ENCODE data around the gene SAMD11. TPM values are rescaled to one million over a fixed set of nuclear protein-coding genes. Genes with fewer than 3 reads are reported as not detected.

The SAMD11 gene
- total and polyA plus RNA-seq, 10 of the 15 experiments (the other 5 are each of a cell fraction or from before 2014, with no cell fraction given), result 0.04 to 0.31 (median 0.19) TPM; not detected in 6

DNA sequence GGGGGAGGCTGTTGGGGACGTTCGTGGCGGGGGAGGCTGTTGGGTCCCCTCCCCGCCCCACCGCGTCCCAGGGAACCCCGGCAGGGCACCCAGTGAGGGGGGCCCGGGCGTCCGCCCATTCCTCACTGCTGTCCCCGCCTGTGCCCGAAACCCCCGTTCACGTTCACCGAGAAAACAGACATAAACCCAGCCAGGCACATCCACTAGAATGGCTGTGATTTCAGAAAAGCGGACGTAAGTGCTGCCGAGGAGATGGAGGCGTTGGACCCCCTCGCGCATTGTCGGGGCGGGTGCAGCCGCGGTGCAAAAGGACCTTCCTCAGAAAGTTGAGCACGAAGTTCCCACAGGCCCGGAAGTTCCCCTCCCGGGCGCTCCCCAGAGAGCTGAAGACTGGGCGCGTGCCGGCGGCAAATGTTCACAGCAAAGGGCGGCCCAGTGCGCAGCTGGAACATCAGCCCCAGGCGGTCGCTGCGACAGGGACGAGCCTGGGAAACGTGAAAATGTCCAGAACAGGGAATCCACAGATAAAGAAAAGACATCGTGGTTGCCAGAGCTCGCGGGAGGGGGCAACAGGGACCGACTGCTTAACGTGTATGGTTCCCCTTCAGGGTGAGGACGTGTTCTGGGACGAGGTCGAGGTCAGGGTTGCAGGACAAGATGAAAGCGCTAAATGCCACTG lies 18.5 kb upstream of the SAMD11 start (continued):
- peak; percentile 85 for TF ChIP-seq ZNF687 (IDR thresholded peaks at IDR 0.05)
- no peak for TF ChIP-seq IRF3 (IDR thresholded peaks at IDR 0.05)
- TF ChIP-seq EED (IDR thresholded peaks at IDR 0.05; ENCODE audit: low read depth), result 0 out of 2 replicates have a peak, but pooled peaks have one; percentile 16
- TF ChIP-seq NR2F1 (conservative IDR thresholded peaks at IDR 0.05), result no peak; the same call in 1 of the 2 replicates
- no peak for TF ChIP-seq E4F1 (IDR thresholded peaks at IDR 0.05; ENCODE audit: borderline replicate concordance, partially characterized antibody)
- TF ChIP-seq RB1 (IDR thresholded peaks at IDR 0.05; ENCODE audit: borderline replicate concordance), result 0 out of 2 replicates have a peak, but pooled peaks have one; percentile 71
- no peak for TF ChIP-seq STAT3 (IDR thresholded peaks at IDR 0.05; ENCODE audit: low read depth, low read length)
- TF ChIP-seq ZNF384 (IDR thresholded peaks at IDR 0.05; ENCODE audit: borderline replicate concordance, low read depth, low read length), result no peak
- TF ChIP-seq CREM (IDR thresholded peaks at IDR 0.05; ENCODE audit: low read depth), result no peak
- TF ChIP-seq POLR2AphosphoS2 (IDR thresholded peaks at IDR 0.05; ENCODE audit: low read depth, low read length), result no peak
- no peak for TF ChIP-seq USF1 (IDR thresholded peaks at IDR 0.05; ENCODE audit: borderline replicate concordance, extremely low read length, insufficient read depth, low read depth, low read length)
- TF ChIP-seq ATF7 (IDR thresholded peaks at IDR 0.05; ENCODE audit: low read depth), result no peak
- TF ChIP-seq, protein P1, sequence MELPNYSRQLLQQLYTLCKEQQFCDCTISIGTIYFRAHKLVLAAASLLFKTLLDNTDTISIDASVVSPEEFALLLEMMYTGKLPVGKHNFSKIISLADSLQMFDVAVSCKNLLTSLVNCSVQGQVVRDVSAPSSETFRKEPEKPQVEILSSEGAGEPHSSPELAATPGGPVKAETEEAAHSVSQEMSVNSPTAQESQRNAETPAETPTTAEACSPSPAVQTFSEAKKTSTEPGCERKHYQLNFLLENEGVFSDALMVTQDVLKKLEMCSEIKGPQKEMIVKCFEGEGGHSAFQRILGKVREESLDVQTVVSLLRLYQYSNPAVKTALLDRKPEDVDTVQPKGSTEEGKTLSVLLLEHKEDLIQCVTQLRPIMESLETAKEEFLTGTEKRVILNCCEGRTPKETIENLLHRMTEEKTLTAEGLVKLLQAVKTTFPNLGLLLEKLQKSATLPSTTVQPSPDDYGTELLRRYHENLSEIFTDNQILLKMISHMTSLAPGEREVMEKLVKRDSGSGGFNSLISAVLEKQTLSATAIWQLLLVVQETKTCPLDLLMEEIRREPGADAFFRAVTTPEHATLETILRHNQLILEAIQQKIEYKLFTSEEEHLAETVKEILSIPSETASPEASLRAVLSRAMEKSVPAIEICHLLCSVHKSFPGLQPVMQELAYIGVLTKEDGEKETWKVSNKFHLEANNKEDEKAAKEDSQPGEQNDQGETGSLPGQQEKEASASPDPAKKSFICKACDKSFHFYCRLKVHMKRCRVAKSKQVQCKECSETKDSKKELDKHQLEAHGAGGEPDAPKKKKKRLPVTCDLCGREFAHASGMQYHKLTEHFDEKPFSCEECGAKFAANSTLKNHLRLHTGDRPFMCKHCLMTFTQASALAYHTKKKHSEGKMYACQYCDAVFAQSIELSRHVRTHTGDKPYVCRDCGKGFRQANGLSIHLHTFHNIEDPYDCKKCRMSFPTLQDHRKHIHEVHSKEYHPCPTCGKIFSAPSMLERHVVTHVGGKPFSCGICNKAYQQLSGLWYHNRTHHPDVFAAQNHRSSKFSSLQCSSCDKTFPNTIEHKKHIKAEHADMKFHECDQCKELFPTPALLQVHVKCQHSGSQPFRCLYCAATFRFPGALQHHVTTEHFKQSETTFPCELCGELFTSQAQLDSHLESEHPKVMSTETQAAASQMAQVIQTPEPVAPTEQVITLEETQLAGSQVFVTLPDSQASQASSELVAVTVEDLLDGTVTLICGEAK (IDR thresholded peaks at IDR 0.05; ENCODE audit: borderline replicate concordance), result peak; percentile 42; the same call in 1 of the 2 replicates
- TF ChIP-seq EZH2 (IDR thresholded peaks at IDR 0.05; ENCODE audit: borderline replicate concordance, control insufficient read depth, low read depth, low read length), result no peak
- no peak for TF ChIP-seq MEF2A (IDR thresholded peaks at IDR 0.05; ENCODE audit: insufficient read depth, low read depth, low read length)
- 0 out of 2 replicates have a peak, but pooled peaks have one; percentile 25 for TF ChIP-seq TAF1 (IDR thresholded peaks at IDR 0.05; ENCODE audit: borderline replicate concordance, low read depth, low read length)
